H1 (cell line): ENCODE data around the gene ACTL9. TPM values are rescaled to one million over a fixed set of nuclear protein-coding genes. Genes with fewer than 3 reads are reported as not detected.

Source experiments
- CTCF ChIA-PET: fragments of 300-600 bp; sonication (Branson Sonifier 250); formaldehyde crosslinking; loops from one replicate; lab custom pipeline; 2021; ENCODE audit not compliant: partially characterized antibody; lab: Charles Lee
- POLR2A ChIA-PET: fragments of 300-600 bp; sonication (Branson Sonifier 250); formaldehyde crosslinking; loops from one replicate; lab custom pipeline; 2021; ENCODE audit warnings: inconsistent platforms; ENCODE audit not compliant: partially characterized antibody; lab: Charles Lee
- DNase-seq, 2 experiments: peaks; one replicate each; pipeline versions ENCODE4 v3.0.0 to v3.0.0-alpha.2; 2010 to 2022; ENCODE audit warnings: low spot score in 2 of 2, low read depth in 1 of 2, mixed read lengths in 1 of 2
- FAIRE-seq: peaks from 2 replicates; lab custom pipeline; 2011; peaks lifted over from hg19 to GRCh38; lab: Jason Lieb, UNC
- H2AFZ ChIP-seq: 2 replicates; pipeline ENCODE4 v1.8.1; 2012; ENCODE audit warnings: low read length, inconsistent platforms
- H2AK5ac ChIP-seq: 2 replicates; pipeline ENCODE4 v1.6.1; 2013; ENCODE audit warnings: low read depth, low read length
- H2BK120ac ChIP-seq: replicated peaks from 2 replicates; pipeline ENCODE3; 2013; ENCODE audit warnings: low read depth, low read length, inconsistent platforms
- H2BK12ac ChIP-seq: 2 replicates; pipeline ENCODE4 v1.6.1; 2013; ENCODE audit warnings: low read depth, low read length
- H2BK15ac ChIP-seq: 2 replicates; pipeline ENCODE4 v1.6.1; 2013; ENCODE audit warnings: low read length
- H2BK20ac ChIP-seq: 2 replicates; pipeline ENCODE4 v1.6.1; 2013; ENCODE audit warnings: low read length
- H2BK5ac ChIP-seq: 2 replicates; pipeline ENCODE4 v1.6.1; 2013; ENCODE audit warnings: low read depth, low read length
- H3K14ac ChIP-seq: 2 replicates; pipeline ENCODE4 v1.6.1; 2013; ENCODE audit warnings: inconsistent platforms; ENCODE audit not compliant: insufficient read length
- H3K18ac ChIP-seq: 2 replicates; pipeline ENCODE4 v1.6.1; 2013; ENCODE audit warnings: low read length; ENCODE audit errors: extremely low read depth
- H3K23ac ChIP-seq: 2 replicates; pipeline ENCODE4 v1.6.1; 2013; ENCODE audit warnings: inconsistent platforms; ENCODE audit not compliant: insufficient read length
- H3K23me2 ChIP-seq: 2 replicates; pipeline ENCODE4 v1.6.1; 2013; ENCODE audit warnings: low read depth, low read length
- H3K27ac ChIP-seq: 2 replicates; pipeline ENCODE4 v1.6.1; 2011; ENCODE audit warnings: low read depth, low read length, inconsistent platforms
- H3K27me3 ChIP-seq, 4 experiments: replicated peaks in 1 of 4; 1 replicate in 1 of 4; 2 replicates in 3 of 4; pipeline versions ENCODE4 v1.6.1 to v1.8.1; 2011 to 2013; ENCODE audit warnings: low read length in 3 of 4, mild to moderate bottlenecking in 3 of 4, inconsistent platforms in 2 of 4, mixed read lengths in 2 of 4, moderate library complexity in 1 of 4; ENCODE audit not compliant: control insufficient read depth in 3 of 4, insufficient read depth in 3 of 4; ENCODE audit errors: extremely low read depth in 1 of 4
- H3K36me3 ChIP-seq, 4 experiments: 2 replicates each; pipeline versions ENCODE4 v1.6.1 to v1.8.1; 2011 to 2013; ENCODE audit warnings: mild to moderate bottlenecking in 4 of 4, low read length in 3 of 4, moderate library complexity in 2 of 4, control low read depth in 1 of 4, inconsistent platforms in 1 of 4; ENCODE audit not compliant: insufficient read depth in 4 of 4, control insufficient read depth in 2 of 4
- H3K4ac ChIP-seq: replicated peaks from 2 replicates; pipeline ENCODE3; 2013; ENCODE audit warnings: low read length, low read depth, mixed read lengths, inconsistent platforms; ENCODE audit not compliant: insufficient read length
- H3K4me1 ChIP-seq, 4 experiments: replicated peaks in 1 of 4; 1 replicate in 1 of 4; 2 replicates in 3 of 4; pipeline versions ENCODE4 v1.6.1 to v1.8.1; 2011 to 2013; ENCODE audit warnings: low read length in 3 of 4, inconsistent platforms in 2 of 4, mixed read lengths in 1 of 4; ENCODE audit not compliant: insufficient read depth in 4 of 4, control insufficient read depth in 3 of 4
- H3K4me2 ChIP-seq, 2 experiments: 2 replicates each; pipeline versions ENCODE4 v1.6.1 to v1.8.1; 2011 to 2013; ENCODE audit warnings: low read depth in 2 of 2, low read length in 2 of 2, control low read depth in 1 of 2, inconsistent platforms in 1 of 2, mild to moderate bottlenecking in 1 of 2; ENCODE audit not compliant: insufficient read depth in 1 of 2
- H3K4me3 ChIP-seq, 4 experiments: fragments of 200-600, 300-600 bp in 1 of 4; sonication (generic), shearing (Covaris generic), sonication (Bioruptor Twin) in 1 of 4; 2 replicates each; pipeline versions ENCODE4 v1.5.1 to v1.8.1; 2011 to 2016; ENCODE audit warnings: low read length in 4 of 4, low read depth in 3 of 4, control low read depth in 2 of 4, inconsistent platforms in 2 of 4, mild to moderate bottlenecking in 2 of 4, mixed read lengths in 1 of 4, moderate library complexity in 1 of 4; ENCODE audit not compliant: insufficient read depth in 2 of 4; ENCODE audit errors: extremely low read depth in 1 of 4
- H3K56ac ChIP-seq: replicated peaks from 2 replicates; pipeline ENCODE3; 2013; ENCODE audit warnings: low read depth, mild to moderate bottlenecking, mixed read lengths, low read length, inconsistent platforms; ENCODE audit not compliant: insufficient read length
- H3K79me1 ChIP-seq: 2 replicates; pipeline ENCODE4 v1.6.1; 2013; ENCODE audit warnings: low read depth, low read length, control low read depth
- H3K79me2 ChIP-seq, 2 experiments: 2 replicates each; pipeline versions ENCODE4 v1.6.1 to v1.8.1; 2012 to 2013; ENCODE audit warnings: low read length in 2 of 2, mild to moderate bottlenecking in 2 of 2, inconsistent platforms in 1 of 2; ENCODE audit not compliant: insufficient read depth in 2 of 2, control insufficient read depth in 1 of 2
- H3K9ac ChIP-seq, 4 experiments: replicated peaks in 1 of 4; 1 replicate in 1 of 4; 2 replicates in 3 of 4; pipeline versions ENCODE4 v1.6.1 to v1.8.1; 2011 to 2013; ENCODE audit warnings: low read depth in 3 of 4, low read length in 3 of 4, control low read depth in 2 of 4, mild to moderate bottlenecking in 2 of 4, moderate library complexity in 2 of 4, inconsistent platforms in 1 of 4; ENCODE audit errors: extremely low read depth in 1 of 4
- H3K9me3 ChIP-seq, 2 experiments: 2 replicates each; pipeline versions ENCODE4 v1.6.1 to v1.8.1; 2012 to 2013; ENCODE audit warnings: mild to moderate bottlenecking in 2 of 2, moderate library complexity in 2 of 2, control low read depth in 1 of 2, inconsistent platforms in 1 of 2, low read depth in 1 of 2, low read length in 1 of 2, mixed read lengths in 1 of 2; ENCODE audit not compliant: insufficient read depth in 2 of 2
- H4K20me1 ChIP-seq, 2 experiments: replicated peaks in 1 of 2; 2 replicates each; pipeline versions ENCODE3 to v1.8.1; 2011 to 2013; ENCODE audit warnings: inconsistent platforms in 2 of 2, low read length in 2 of 2, mild to moderate bottlenecking in 1 of 2; ENCODE audit not compliant: insufficient read depth in 2 of 2, control insufficient read depth in 1 of 2
- H4K5ac ChIP-seq: 2 replicates; pipeline ENCODE4 v1.6.1; 2013; ENCODE audit warnings: low read length, low read depth, mixed read lengths, inconsistent platforms; ENCODE audit not compliant: insufficient read length
- H4K8ac ChIP-seq: 2 replicates; pipeline ENCODE4 v1.8.0; 2013; ENCODE audit warnings: mild to moderate bottlenecking, moderate library complexity, low read length, inconsistent platforms; ENCODE audit not compliant: insufficient read depth; ENCODE audit errors: extremely low read depth
- H4K91ac ChIP-seq: replicated peaks from 2 replicates; pipeline ENCODE3; 2013; ENCODE audit warnings: low read length, mixed read lengths, inconsistent platforms; ENCODE audit not compliant: insufficient read length
- CREB1 ChIP-seq: IDR thresholded peaks from 2 replicates; pipeline ENCODE4 v1.6.1; 2012; ENCODE audit warnings: inconsistent platforms
- CTCF ChIP-seq, 3 experiments: IDR thresholded peaks; 1 replicate in 2 of 3; 2 replicates in 1 of 3; pipeline versions ENCODE4 v1.5.1 to v1.6.1; 2011; ENCODE audit warnings: low read length in 3 of 3, mild to moderate bottlenecking in 3 of 3, inconsistent platforms in 2 of 3, low read depth in 1 of 3, moderate library complexity in 1 of 3; ENCODE audit not compliant: insufficient read depth in 1 of 3; ENCODE audit errors: control extremely low read depth in 1 of 3
- EZH2 ChIP-seq: fragments of 200-600 bp; sonication (generic); IDR thresholded peaks from 2 replicates; pipeline ENCODE4 v1.7.1; 2012; ENCODE audit warnings: low read depth, mild to moderate bottlenecking, moderate library complexity, low read length, inconsistent platforms; ENCODE audit not compliant: severe bottlenecking
- GABPA ChIP-seq: IDR thresholded peaks from 2 replicates; pipeline ENCODE4 v1.6.1; 2011; ENCODE audit warnings: mild to moderate bottlenecking, low read length, moderate library complexity, borderline replicate concordance; ENCODE audit not compliant: insufficient read depth
- PHF8 ChIP-seq: fragments of 200-600 bp; sonication (generic); conservative IDR thresholded peaks from 2 replicates; pipeline ENCODE4 v1.7.1; 2012; ENCODE audit warnings: low read depth, mild to moderate bottlenecking, inconsistent platforms, low read length, moderate library complexity
- POLR2AphosphoS5 ChIP-seq: IDR thresholded peaks from 2 replicates; pipeline ENCODE4 v1.6.1; 2011; ENCODE audit warnings: low read depth, low read length
- RAD21 ChIP-seq, 2 experiments: IDR thresholded peaks in 1 of 2; conservative IDR thresholded peaks in 1 of 2; 2 replicates each; pipeline ENCODE4 v1.6.1; 2011; ENCODE audit warnings: low read depth in 2 of 2, low read length in 2 of 2, improper control_type of control experiment in 1 of 2, inconsistent platforms in 1 of 2, mild to moderate bottlenecking in 1 of 2, moderate library complexity in 1 of 2
- RFX5 ChIP-seq: IDR thresholded peaks from 2 replicates; pipeline ENCODE4 v1.6.1; 2011; ENCODE audit warnings: low read depth, low read length, improper control_type of control experiment, borderline replicate concordance
- RNF2 ChIP-seq: fragments of 200-900, 300-1000 bp; sonication (generic); IDR thresholded peaks from 2 replicates; pipeline ENCODE4 v1.7.1; 2016; ENCODE audit warnings: borderline replicate concordance, low read depth, mild to moderate bottlenecking, antibody characterized with exemption, low read length; ENCODE audit not compliant: poor library complexity, severe bottlenecking; ENCODE audit errors: missing control alignments
- RXRA ChIP-seq: IDR thresholded peaks from 2 replicates; pipeline ENCODE4 v1.6.1; 2011; ENCODE audit warnings: low read depth, mild to moderate bottlenecking, low read length, moderate library complexity; ENCODE audit not compliant: insufficient read depth
- TCF12 ChIP-seq: IDR thresholded peaks from 2 replicates; pipeline ENCODE4 v1.6.1; 2011; ENCODE audit warnings: low read depth, mild to moderate bottlenecking, low read length
- WGBS, 2 experiments: shearing (Covaris generic) in 1 of 2; methylation state at CpG; one replicate each; pipeline versions ENCODE4 v1.1.6 to v1.1.7; 2013 to 2015; ENCODE audit warnings: low lambda C conversion rate in 2 of 2, mixed read lengths in 2 of 2, inconsistent platforms in 1 of 2, low coverage in 1 of 2, missing lambda C conversion rate in 1 of 2; ENCODE audit not compliant: insufficient replicate concordance in 2 of 2, insufficient coverage in 1 of 2, insufficient read length in 1 of 2; ENCODE audit errors: extremely low coverage in 1 of 2, missing lambda C conversion rate in 1 of 2; 5-methylcytosine and 5-hydroxymethylcytosine counted together
- polyA plus RNA-seq, 7 experiments: library from polyadenylated mRNA; depleted of rRNA in 3 of 7; stranded (reverse) in 5 of 7; unstranded in 2 of 7; fragments of >200 nt in 5 of 7; fragments of 200-250 nt in 2 of 7; gene quantifications; 1 replicate in 5 of 7; 2 replicates in 1 of 7; 4 replicates in 1 of 7; pipeline versions ENCODE4 v1.2.1 to v1.2.3, GENCODE V29; 2011 to 2013; ENCODE audit warnings: missing spikeins in 2 of 7, mixed read lengths in 2 of 7
- total RNA-seq: library from RNA; stranded (reverse); fragmentation: NEBNext Ultra II Directional; extraction: Animal tissue kit (Norgen Biotek cat#: 25700); gene quantifications from 2 replicates; pipeline ENCODE4 v1.2.1, GENCODE V29; 2021

Gene ACTL9
- total and polyA plus RNA-seq, 2 of the 8 experiments (the other 6 are each of a cell fraction or from before 2014, with no cell fraction given) = not detected

- Histone ChIP-seq H4K5ac (no peak overlapping the region), H2BK15ac (no peak overlapping the region), H2BK12ac (no peak overlapping the region), H3K79me1 (no peaks in the 10 kb centered on the region), H4K20me1 (no peaks in the 10 kb centered on the region), H3K79me2 (no peaks in the 10 kb centered on the region), H3K56ac (no peak overlapping the region), H3K9ac (no peak overlapping the region), H3K4me1 (no peaks in the 10 kb centered on the region), H3K14ac (no peak overlapping the region), H3K4me3 (no peak overlapping the region), H4K91ac (no peak overlapping the region), H4K8ac (no peak overlapping the region), H3K9me3 (peaks cover 5 to 10% of the 10 kb centered on the region in 2 experiments; a peak in 3 of 4 replicates), H2AFZ (no peak overlapping the region), H3K27me3 (no peaks in the 10 kb centered on the region; a peak in 1 of 7 replicates), H2AK5ac (no peak overlapping the region), H3K23me2 (no peaks in the 10 kb centered on the region), H3K23ac (no peak overlapping the region), H3K4me2 (no peak overlapping the region), H3K18ac (no peak overlapping the region), H3K36me3 (no peaks in the 10 kb centered on the region), H3K4ac (no peak overlapping the region), H2BK20ac (no peak overlapping the region), H3K27ac (no peak overlapping the region), H2BK5ac (no peak overlapping the region), H2BK120ac (no peak overlapping the region)
- FAIRE-seq = no peak
- no peak for DNase-seq
- WGBS, 2 experiments = 68% methylated on average over 7 of the region's 7 CpGs; no CpG with 5 or more reads in 1 of the 2 experiments
- ChIA-PET CTCF (interaction anchor here (0.6 kb wide), 1 partner anchor 9 kb away, joined by 3 read pairs; no protein-coding TSS in a partner anchor), POLR2A (no interaction called here)
- no peak for TF ChIP-seq POLR2AphosphoS5
- TF ChIP-seq CTCF (IDR thresholded peaks at IDR 0.05; ENCODE audit: control extremely low read depth in 1 of 3, insufficient read depth in 1 of 3, low read depth in 1 of 3, low read length in 3 of 3) = no peak
- TF ChIP-seq TCF12 = no peak
- TF ChIP-seq GABPA = no peak
- no peak for TF ChIP-seq EZH2
- TF ChIP-seq PHF8 = no peak
- TF ChIP-seq RAD21 (IDR thresholded peaks at IDR 0.05 in 1 of 2, conservative IDR thresholded peaks at IDR 0.05 in 1 of 2; ENCODE audit: low read depth in 2 of 2, low read length in 2 of 2) = no peak
- no peak for TF ChIP-seq RNF2
- TF ChIP-seq RFX5 = no peak
- no peak for TF ChIP-seq CREB1
- no peak for TF ChIP-seq RXRA
Observed at GRCh38 chr19:8703223-8703622, 4.6 kb upstream of the ACTL9 start.
